ENCODE data around the gene LHFPL3. TPM values are rescaled to one million over a fixed set of nuclear protein-coding genes. Genes with fewer than 3 reads are reported as not detected.

Gene LHFPL3
- total RNA-seq, 1 experiment from 2014 or later: not detected

DNA sequence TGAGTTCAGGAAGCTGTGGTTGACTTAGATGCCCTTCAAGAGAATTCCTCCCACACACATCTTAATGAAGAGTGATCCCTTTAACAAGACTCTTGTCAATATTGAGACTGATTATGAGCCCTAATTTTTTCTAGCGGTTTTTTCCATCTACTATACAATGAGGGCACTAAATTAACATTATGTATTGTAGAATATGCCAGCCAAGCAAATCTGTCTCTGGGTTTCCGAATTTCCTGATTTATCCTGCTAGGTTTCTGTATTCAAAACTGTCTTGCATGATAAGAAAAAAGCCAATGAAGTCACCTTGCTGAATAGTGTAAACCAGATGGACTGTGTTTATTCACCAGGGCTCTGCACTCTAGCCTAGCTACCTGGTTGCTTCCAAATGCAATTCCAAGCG, 461.4 kb downstream of the LHFPL3 start:
- no peaks in the 10 kb centered on the region for H3K36me3 ChIP-seq (ENCODE audit: insufficient read depth, low read length, poor library complexity, severe bottlenecking)
- peaks cover 89% of the 10 kb centered on the region for H3K27me3 ChIP-seq (replicated peaks; ENCODE audit: insufficient read depth, low read depth, low read length, poor library complexity)
- no peak for DNase-seq (ENCODE audit: low spot score)
- BruUV-seq (replicated peaks): no TSS peak
- no peaks in the 10 kb centered on the region for H3K4me1 ChIP-seq (ENCODE audit: insufficient read depth, low read length, poor library complexity, severe bottlenecking)
- intact Hi-C loops (cut with micrococcal nuclease; ENCODE audit: unreplicated experiment): no loop called here
- H3K27ac ChIP-seq (ENCODE audit: low read depth, low read length, poor library complexity, severe bottlenecking): no peak overlapping the region
- no peak overlapping the region for H3K4me3 ChIP-seq (ENCODE audit: low read depth, low read length, poor library complexity, severe bottlenecking)
- ChIA-PET CTCF (no interaction called here), POLR2A (ENCODE audit: low non-redundant PET) (no interaction called here)
- TF ChIP-seq EZH2 (IDR thresholded peaks at IDR 0.05; ENCODE audit: borderline replicate concordance, low read depth, low read length, poor library complexity, severe bottlenecking): no peak
- TF ChIP-seq, protein P1, sequence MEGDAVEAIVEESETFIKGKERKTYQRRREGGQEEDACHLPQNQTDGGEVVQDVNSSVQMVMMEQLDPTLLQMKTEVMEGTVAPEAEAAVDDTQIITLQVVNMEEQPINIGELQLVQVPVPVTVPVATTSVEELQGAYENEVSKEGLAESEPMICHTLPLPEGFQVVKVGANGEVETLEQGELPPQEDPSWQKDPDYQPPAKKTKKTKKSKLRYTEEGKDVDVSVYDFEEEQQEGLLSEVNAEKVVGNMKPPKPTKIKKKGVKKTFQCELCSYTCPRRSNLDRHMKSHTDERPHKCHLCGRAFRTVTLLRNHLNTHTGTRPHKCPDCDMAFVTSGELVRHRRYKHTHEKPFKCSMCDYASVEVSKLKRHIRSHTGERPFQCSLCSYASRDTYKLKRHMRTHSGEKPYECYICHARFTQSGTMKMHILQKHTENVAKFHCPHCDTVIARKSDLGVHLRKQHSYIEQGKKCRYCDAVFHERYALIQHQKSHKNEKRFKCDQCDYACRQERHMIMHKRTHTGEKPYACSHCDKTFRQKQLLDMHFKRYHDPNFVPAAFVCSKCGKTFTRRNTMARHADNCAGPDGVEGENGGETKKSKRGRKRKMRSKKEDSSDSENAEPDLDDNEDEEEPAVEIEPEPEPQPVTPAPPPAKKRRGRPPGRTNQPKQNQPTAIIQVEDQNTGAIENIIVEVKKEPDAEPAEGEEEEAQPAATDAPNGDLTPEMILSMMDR (conservative IDR thresholded peaks at IDR 0.05; ENCODE audit: low read depth, low read length): no peak
- no peaks in the 10 kb centered on the region for H3K9me3 ChIP-seq (ENCODE audit: low read depth, low read length, poor library complexity, severe bottlenecking)

DNA sequence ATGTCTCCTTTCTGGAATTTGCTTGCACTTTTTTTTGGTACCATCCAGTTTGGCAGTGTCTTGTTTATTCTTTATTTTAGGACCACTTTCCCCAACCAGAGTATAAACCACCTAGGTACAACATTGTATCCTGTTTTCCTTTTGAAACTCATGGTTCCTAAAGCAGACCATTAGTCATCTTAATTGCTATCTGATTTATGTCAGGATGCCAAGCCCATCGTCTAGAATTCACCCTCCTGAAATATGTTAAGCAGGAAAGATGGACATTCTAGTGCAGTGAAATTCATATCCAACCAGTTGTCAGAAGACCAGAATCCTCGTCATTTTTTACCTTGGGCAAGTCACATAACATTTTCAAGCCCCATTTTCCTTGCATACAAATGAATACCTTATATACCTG, 462.0 kb downstream of the LHFPL3 start:
- H3K27ac ChIP-seq (ENCODE audit: low read depth, low read length, poor library complexity, severe bottlenecking): no peak overlapping the region
- POLR2A ChIA-PET (ENCODE audit: low non-redundant PET): no interaction called here

DNA sequence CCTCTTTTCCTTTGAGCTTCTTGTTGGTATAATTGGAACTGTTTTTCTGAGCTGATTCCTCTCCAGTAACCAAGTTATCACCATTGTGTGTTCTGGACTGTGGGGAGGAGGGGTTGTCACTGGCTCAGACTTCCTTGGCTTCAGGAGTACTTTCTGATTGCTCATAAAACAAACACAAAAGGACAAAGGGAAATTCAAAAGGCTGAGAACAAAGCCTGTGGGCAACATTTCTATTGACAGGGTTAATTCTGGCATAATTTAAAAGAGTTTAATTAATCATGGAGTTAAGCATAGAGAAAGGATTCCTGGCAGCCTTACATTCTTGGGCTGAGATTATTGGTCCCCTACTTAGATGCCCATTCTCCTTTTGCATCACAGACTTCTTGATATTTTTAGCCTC, 462.7 kb downstream of the LHFPL3 start:
- Histone ChIP-seq H3K4me1 (ENCODE audit: insufficient read depth, low read length, poor library complexity, severe bottlenecking) (no peaks in the 10 kb centered on the region), H3K36me3 (ENCODE audit: insufficient read depth, low read length, poor library complexity, severe bottlenecking) (no peaks in the 10 kb centered on the region), H3K27ac (ENCODE audit: low read depth, low read length, poor library complexity, severe bottlenecking) (no peak overlapping the region), H3K27me3 (replicated peaks; ENCODE audit: insufficient read depth, low read depth, low read length, poor library complexity) (peaks cover 86% of the 10 kb centered on the region), H3K9me3 (ENCODE audit: low read depth, low read length, poor library complexity, severe bottlenecking) (no peaks in the 10 kb centered on the region), H3K4me3 (ENCODE audit: low read depth, low read length, poor library complexity, severe bottlenecking) (no peak overlapping the region)
- ChIA-PET CTCF (no interaction called here), POLR2A (ENCODE audit: low non-redundant PET) (no interaction called here)
- DNase-seq (ENCODE audit: low spot score): no peak
- BruUV-seq (replicated peaks): no TSS peak
- TF ChIP-seq EZH2 (IDR thresholded peaks at IDR 0.05; ENCODE audit: borderline replicate concordance, low read depth, low read length, poor library complexity, severe bottlenecking): no peak
- TF ChIP-seq, protein P1 (conservative IDR thresholded peaks at IDR 0.05; ENCODE audit: low read depth, low read length): no peak
- intact Hi-C loops (cut with micrococcal nuclease; ENCODE audit: unreplicated experiment): no loop called here

More for the DNA sequence above, 462.0 kb downstream of the LHFPL3 start:
- intact Hi-C loops (cut with micrococcal nuclease; ENCODE audit: unreplicated experiment): no loop called here
- peaks cover 89% of the 10 kb centered on the region for H3K27me3 ChIP-seq (replicated peaks; ENCODE audit: insufficient read depth, low read depth, low read length, poor library complexity)
- no peak overlapping the region for H3K4me3 ChIP-seq (ENCODE audit: low read depth, low read length, poor library complexity, severe bottlenecking)
- H3K4me1 ChIP-seq (ENCODE audit: insufficient read depth, low read length, poor library complexity, severe bottlenecking): no peaks in the 10 kb centered on the region
- H3K9me3 ChIP-seq (ENCODE audit: low read depth, low read length, poor library complexity, severe bottlenecking): no peaks in the 10 kb centered on the region
- DNase-seq (ENCODE audit: low spot score): no peak
- no peak for TF ChIP-seq EZH2 (IDR thresholded peaks at IDR 0.05; ENCODE audit: borderline replicate concordance, low read depth, low read length, poor library complexity, severe bottlenecking)
- TF ChIP-seq, protein P1 (conservative IDR thresholded peaks at IDR 0.05; ENCODE audit: low read depth, low read length): no peak
- BruUV-seq (replicated peaks): no TSS peak
- no peaks in the 10 kb centered on the region for H3K36me3 ChIP-seq (ENCODE audit: insufficient read depth, low read length, poor library complexity, severe bottlenecking)
- CTCF ChIA-PET: no interaction called here

Data from A673 (cell line).